ENCODE data around the gene SPATA2. TPM values are rescaled to one million over a fixed set of nuclear protein-coding genes. Genes with fewer than 3 reads are reported as not detected.

SPATA2 gene
- total and polyA plus RNA-seq, 2 of the 8 experiments (the other 6 are each of a cell fraction or from before 2014, with no cell fraction given), result 11.0 to 13.0 TPM

- no peak overlapping the region for H2AK5ac ChIP-seq (ENCODE audit: low read depth, low read length)
- DNase-seq (ENCODE audit: low read depth in 1 of 2, low spot score in 2 of 2) (no peak), FAIRE-seq (no peak)
- H3K4ac ChIP-seq (replicated peaks; ENCODE audit: insufficient read length, low read depth, low read length), result no peak overlapping the region
- H3K4me1 ChIP-seq (replicated peaks in 1 of 4; ENCODE audit: control insufficient read depth in 3 of 4, insufficient read depth in 4 of 4, low read length in 3 of 4), result no peaks in the 10 kb centered on the region
- H2BK5ac ChIP-seq (ENCODE audit: low read depth, low read length), result no peak overlapping the region
- 83% methylated on average over 1 of the region's 1 CpG; no CpG with 5 or more reads in 1 of the 2 experiments for WGBS, 2 experiments (ENCODE audit: extremely low coverage in 1 of 2, insufficient coverage in 1 of 2, insufficient read length in 1 of 2, insufficient replicate concordance in 2 of 2, low coverage in 1 of 2, low lambda C conversion rate in 2 of 2, missing lambda C conversion rate in 1 of 2)
- H3K9me3 ChIP-seq (ENCODE audit: insufficient read depth in 2 of 2, low read depth in 1 of 2, low read length in 1 of 2), result no peaks in the 10 kb centered on the region
- H3K27ac ChIP-seq (ENCODE audit: low read depth, low read length), result no peak overlapping the region
- H2BK20ac ChIP-seq (ENCODE audit: low read length), result no peak overlapping the region
- no peak overlapping the region for H3K18ac ChIP-seq (ENCODE audit: extremely low read depth, low read length)
- no peaks in the 10 kb centered on the region for H3K79me1 ChIP-seq (ENCODE audit: low read depth, low read length)
- no peaks in the 10 kb centered on the region for H3K23me2 ChIP-seq (ENCODE audit: low read depth, low read length)
- no peak overlapping the region for H3K4me2 ChIP-seq (ENCODE audit: insufficient read depth in 1 of 2, low read depth in 2 of 2, low read length in 2 of 2)
- no peak overlapping the region for H2BK12ac ChIP-seq (ENCODE audit: low read depth, low read length)
- H3K27me3 ChIP-seq (replicated peaks in 1 of 4; ENCODE audit: control insufficient read depth in 3 of 4, extremely low read depth in 1 of 4, insufficient read depth in 3 of 4, low read length in 3 of 4), result peaks cover 0 to 2% (median 0%) of the 10 kb centered on the region in 4 experiments; a peak in 1 of 7 replicates
- no peak overlapping the region for H2AFZ ChIP-seq (ENCODE audit: low read length)
- H4K20me1 ChIP-seq (replicated peaks in 1 of 2; ENCODE audit: control insufficient read depth in 1 of 2, insufficient read depth in 2 of 2, low read length in 2 of 2), result peaks cover 0 to 3% of the 10 kb centered on the region in 2 experiments
- no peak overlapping the region for H2BK15ac ChIP-seq (ENCODE audit: low read length)
- H4K91ac ChIP-seq (replicated peaks; ENCODE audit: insufficient read length, low read length), result no peak overlapping the region
- POLR2A ChIA-PET (ENCODE audit: partially characterized antibody), result interaction anchor here (0.6 to 2.4 kb wide), 3 partner anchors 10 to 45 kb away, joined by 3 to 5 read pairs (median 4); no protein-coding TSS in a partner anchor
- CTCF ChIA-PET (ENCODE audit: partially characterized antibody), result interaction anchor here (0.7 to 3.6 kb wide), 10 partner anchors 12 to 331 kb away, joined by 3 to 21 read pairs (median 3); no protein-coding TSS in a partner anchor
- H2BK120ac ChIP-seq (replicated peaks; ENCODE audit: low read depth, low read length), result no peak overlapping the region
- no peak overlapping the region for H3K14ac ChIP-seq (ENCODE audit: insufficient read length)
- H3K56ac ChIP-seq (replicated peaks; ENCODE audit: insufficient read length, low read depth, low read length), result no peak overlapping the region
- no peak overlapping the region for H3K23ac ChIP-seq (ENCODE audit: insufficient read length)
- H3K4me3 ChIP-seq (ENCODE audit: extremely low read depth in 1 of 4, insufficient read depth in 2 of 4, low read depth in 3 of 4, low read length in 4 of 4), result no peak overlapping the region
- 0 out of 8 replicates have a peak, but pooled peaks cover 0 to 2% (median 0%) of the 10 kb centered on the region in 4 experiments for H3K36me3 ChIP-seq (ENCODE audit: control insufficient read depth in 2 of 4, insufficient read depth in 4 of 4, low read length in 3 of 4)
- no peaks in the 10 kb centered on the region for H3K79me2 ChIP-seq (ENCODE audit: control insufficient read depth in 1 of 2, insufficient read depth in 2 of 2, low read length in 2 of 2)
- H4K8ac ChIP-seq (ENCODE audit: extremely low read depth, insufficient read depth, low read length), result no peak overlapping the region
- no peak overlapping the region for H4K5ac ChIP-seq (ENCODE audit: insufficient read length, low read depth, low read length)
- TF ChIP-seq MAX (IDR thresholded peaks at IDR 0.05), result no peak
- TF ChIP-seq RXRA (IDR thresholded peaks at IDR 0.05; ENCODE audit: insufficient read depth, low read depth, low read length), result no peak
- TF ChIP-seq POU5F1 (IDR thresholded peaks at IDR 0.05; ENCODE audit: low read depth, low read length), result no peak
- TF ChIP-seq ZNF274 (IDR thresholded peaks at IDR 0.05; ENCODE audit: borderline replicate concordance, extremely low read depth, low read length), result no peak
- H3K9ac ChIP-seq (replicated peaks in 1 of 4; ENCODE audit: extremely low read depth in 1 of 4, low read depth in 3 of 4, low read length in 3 of 4), result no peak overlapping the region
Measured at GRCh38 chr20:49872056-49872455, 43.3 kb downstream of the SPATA2 start.

All from H1 (cell line).